HepG2 (cell line): ENCODE results near the gene MYO1B. TPM values are rescaled to one million over a fixed set of nuclear protein-coding genes. Genes with fewer than 3 reads are reported as not detected.

Experiments used
- ATAC-seq: fragments of 200-7000 bp; cut with Tn5 transposase; 3 replicates; pipeline ENCODE4 v1.9.1; 2020; ENCODE audit warnings: mild to moderate bottlenecking, moderate library complexity
- BruUV-seq: library from RNA; stranded (reverse); fragments of 400-500 nt; replicated peaks from 2 replicates; lab custom pipeline; 2021; lab: Mats Ljungman, UMichigan
- CTCF ChIA-PET: fragments of 300-600 bp; formaldehyde crosslinking; extraction: SDS; loops from one replicate; lab custom pipeline; 2021; ENCODE audit warnings: low total read pairs, inconsistent platforms, low intra/inter-chr PET ratio; lab: Yijun Ruan, JAX
- POLR2A ChIA-PET: fragments of 350-600 bp; sonication (Branson Sonifier 250); formaldehyde crosslinking; loops from one replicate; lab custom pipeline; 2020; ENCODE audit warnings: antibody characterized with exemption, inconsistent platforms; lab: Yijun Ruan, JAX
- DNase-seq: peaks from one replicate; pipeline ENCODE4 v3.0.0-alpha.2; 2015; ENCODE audit warnings: low spot score
- FAIRE-seq: peaks from 3 replicates; lab custom pipeline; 2011; peaks lifted over from hg19 to GRCh38; lab: Jason Lieb, UNC
- H2AFZ ChIP-seq: one replicate; pipeline ENCODE4 v1.6.1; 2011; ENCODE audit warnings: low read length, inconsistent platforms
- H3K27ac ChIP-seq: fragments of 300-600 bp; 3 replicates; pipeline ENCODE4 v1.8.0; 2011; ENCODE audit warnings: mixed run types, mild to moderate bottlenecking, mixed read lengths, low read length, inconsistent platforms; ENCODE audit not compliant: insufficient read depth; ENCODE audit errors: extremely low read length
- H3K27me3 ChIP-seq, 2 experiments: fragments of 200-600 bp in 1 of 2; 2 replicates in 1 of 2; 3 replicates in 1 of 2; pipeline versions ENCODE4 v1.6.0 to v1.8.0; 2011; ENCODE audit warnings: low read length in 2 of 2, mild to moderate bottlenecking in 2 of 2, moderate library complexity in 2 of 2, inconsistent platforms in 1 of 2; ENCODE audit not compliant: insufficient read depth in 2 of 2, control insufficient read depth in 1 of 2
- H3K36me3 ChIP-seq, 2 experiments: fragments of 200-600 bp in 1 of 2; replicated peaks in 1 of 2; 2 replicates in 1 of 2; 3 replicates in 1 of 2; pipeline versions ENCODE4 v1.5.1 to v1.8.0; 2011; ENCODE audit warnings: low read length in 2 of 2, inconsistent platforms in 1 of 2; ENCODE audit not compliant: insufficient read depth in 2 of 2, control insufficient read depth in 1 of 2
- H3K4me1 ChIP-seq: 2 replicates; pipeline ENCODE4 v1.5.1; 2012; ENCODE audit warnings: low read length, inconsistent platforms; ENCODE audit not compliant: insufficient read depth
- H3K4me2 ChIP-seq: 2 replicates; pipeline ENCODE4 v1.6.0; 2011; ENCODE audit warnings: low read depth, low read length, inconsistent platforms
- H3K4me3 ChIP-seq, 3 experiments: fragments of 200-600 bp in 1 of 3; sonication (generic), shearing (Covaris generic) in 1 of 3; replicated peaks in 1 of 3; 2 replicates each; pipeline ENCODE4 v1.5.1; 2011 to 2016; ENCODE audit warnings: low read length in 3 of 3, inconsistent platforms in 2 of 3, low read depth in 2 of 3, mild to moderate bottlenecking in 2 of 3, control low read depth in 1 of 3, mixed read lengths in 1 of 3; ENCODE audit not compliant: insufficient read depth in 1 of 3
- H3K79me2 ChIP-seq: one replicate; pipeline ENCODE4 v1.6.1; 2011; ENCODE audit warnings: low read length, inconsistent platforms; ENCODE audit not compliant: insufficient read depth
- H3K9ac ChIP-seq: 2 replicates; pipeline ENCODE4 v1.6.0; 2011; ENCODE audit warnings: mild to moderate bottlenecking, low read depth, low read length, inconsistent platforms; ENCODE audit not compliant: insufficient read depth
- H3K9me3 ChIP-seq: 2 replicates; pipeline ENCODE4 v1.5.1; 2012; ENCODE audit warnings: mild to moderate bottlenecking, low read length
- H4K20me1 ChIP-seq: 2 replicates; pipeline ENCODE4 v1.6.0; 2011; ENCODE audit warnings: inconsistent platforms, mild to moderate bottlenecking, low read length, moderate library complexity; ENCODE audit not compliant: insufficient read depth
- ARID3A ChIP-seq: IDR thresholded peaks from 2 replicates; pipeline ENCODE4 v1.6.1; 2012; ENCODE audit warnings: low read depth, low read length, improper control_type of control experiment
- CBFB ChIP-seq: sonication (generic); formaldehyde crosslinking; IDR thresholded peaks from 2 replicates; pipeline ENCODE4 v1.4.0; 2020; ENCODE audit warnings: missing genetic modification reagents
- CREB3 ChIP-seq: sonication (generic); formaldehyde crosslinking; IDR thresholded peaks from 2 replicates; pipeline ENCODE4 v1.5.0; 2020; ENCODE audit warnings: missing genetic modification reagents
- CREM ChIP-seq, 2 experiments: sonication (generic) in 1 of 2; formaldehyde crosslinking in 1 of 2; IDR thresholded peaks; 2 replicates each; pipeline versions ENCODE4 v1.4.0 to v1.6.1; 2016 to 2020; ENCODE audit warnings: antibody characterized with exemption in 1 of 2, mild to moderate bottlenecking in 1 of 2, missing genetic modification reagents in 1 of 2
- EHMT2 ChIP-seq: fragments of 200-600 bp; sonication (generic); IDR thresholded peaks from 2 replicates; pipeline ENCODE4 v1.7.0; 2017; ENCODE audit warnings: antibody characterized with exemption, low read depth, low read length, borderline replicate concordance
- KLF16 ChIP-seq, 2 experiments: sonication (generic) in 1 of 2; formaldehyde crosslinking in 1 of 2; IDR thresholded peaks; 2 replicates each; pipeline versions ENCODE4 v1.6.1 to v1.8.0; 2016 to 2023; ENCODE audit warnings: missing genetic modification reagents in 2 of 2, missing compliant biosample characterization in 1 of 2
- KLF9 ChIP-seq: IDR thresholded peaks from 2 replicates; pipeline ENCODE4 v1.6.1; 2016; ENCODE audit warnings: low read depth
- MXI1 ChIP-seq: IDR thresholded peaks from 3 replicates; pipeline ENCODE4 v1.6.1; 2012; ENCODE audit warnings: low read depth, low read length, inconsistent platforms, borderline replicate concordance
- RAD51 ChIP-seq: fragments of 450-650 bp; IDR thresholded peaks from 2 replicates; pipeline ENCODE4 v1.6.1; 2016; ENCODE audit warnings: borderline replicate concordance
- RNF2 ChIP-seq: fragments of 450-650 bp; conservative IDR thresholded peaks from 2 replicates; pipeline ENCODE4 v1.6.1; 2016; ENCODE audit warnings: low read depth
- ZBTB34 ChIP-seq: sonication (generic); formaldehyde crosslinking; IDR thresholded peaks from 2 replicates; pipeline ENCODE4 v1.8.0; 2022; ENCODE audit warnings: mild to moderate bottlenecking, missing genetic modification reagents
- ZKSCAN8 ChIP-seq: IDR thresholded peaks from 2 replicates; pipeline ENCODE4 v1.6.1; 2016; ENCODE audit warnings: borderline replicate concordance, missing genetic modification reagents, missing compliant biosample characterization
- ZNF510 ChIP-seq: sonication (generic); formaldehyde crosslinking; IDR thresholded peaks from 2 replicates; pipeline ENCODE4 v1.4.0; 2020; ENCODE audit warnings: low read depth, mild to moderate bottlenecking, missing genetic modification reagents
- ZNF609 ChIP-seq: sonication (generic); formaldehyde crosslinking; IDR thresholded peaks from 2 replicates; pipeline ENCODE4 v1.4.0; 2020; ENCODE audit warnings: mild to moderate bottlenecking, missing genetic modification reagents, borderline replicate concordance
- ZNF614 ChIP-seq: IDR thresholded peaks from 2 replicates; pipeline ENCODE4 v1.6.1; 2018; ENCODE audit warnings: missing biosample characterization, missing genetic modification reagents, inconsistent platforms, borderline replicate concordance
- ZNF773 ChIP-seq: sonication (generic); formaldehyde crosslinking; IDR thresholded peaks from 2 replicates; pipeline ENCODE4 v1.4.0; 2020; ENCODE audit warnings: missing genetic modification reagents, borderline replicate concordance
- WGBS: methylation state at CpG from one replicate; pipeline ENCODE4 v1.1.6; 2017; ENCODE audit warnings: low lambda C conversion rate; 5-methylcytosine and 5-hydroxymethylcytosine counted together
- in situ Hi-C: cut with HindIII; loops from 2 replicates; pipeline ENCODE4 v1.10.0; 2017; ENCODE audit warnings: low pct_unique_long_range_greater_than_20kb; ENCODE audit not compliant: extremely low pct_ligation_motif_present
- intact Hi-C: fragments of 100-400 bp; cut with micrococcal nuclease; formaldehyde crosslinking; loops from one replicate; pipeline ENCODE4 v1.10.0; 2022; ENCODE audit not compliant: unreplicated experiment
- polyA plus RNA-seq, 8 experiments: library from polyadenylated mRNA; depleted of rRNA in 3 of 8; stranded (reverse) in 7 of 8; unstranded in 1 of 8; fragments of >200 nt; fragmentation: Illumina TruSeq in 4 of 8; extraction: Trizol in 4 of 8; gene quantifications; 2 replicates each; pipeline versions ENCODE4 v1.2.1 to v1.2.3, GENCODE V29; 2011 to 2016; ENCODE audit warnings: low read depth in 4 of 8, missing spikeins in 1 of 8, mixed read lengths in 1 of 8; ENCODE audit not compliant: insufficient read depth in 1 of 8
- total RNA-seq, 5 experiments: library from RNA; depleted of rRNA; stranded (reverse); fragments of >200 nt; fragmentation: Illumina TruSeq; extraction: Trizol; gene quantifications; 2 replicates each; pipeline ENCODE4 v1.2.3, GENCODE V29; 2016; ENCODE audit warnings: low read depth in 1 of 5

The MYO1B gene
- total and polyA plus RNA-seq, 2 of the 13 experiments (the other 11 are each of a cell fraction or from before 2014, with no cell fraction given) = 36.9 to 89.8 TPM

- DNase-seq (peak; percentile 87), ATAC-seq (peak; percentile 83), FAIRE-seq (no peak)
- no peak overlapping the region for H3K4me3 ChIP-seq
- no peak overlapping the region for H3K4me2 ChIP-seq
- POLR2A ChIA-PET = no interaction called here
- CTCF ChIA-PET = no interaction called here
- H3K27ac ChIP-seq = peak overlapping the region; percentile 42
- no peak overlapping the region for H3K9ac ChIP-seq
- H3K27me3 ChIP-seq = no peaks in the 10 kb centered on the region
- no peaks in the 10 kb centered on the region for H3K79me2 ChIP-seq
- in situ Hi-C loops (loop anchor here (10.0 kb wide), 1 partner anchor 138 kb away; the partner anchor contains the start of gene MYO1B), intact Hi-C loops (no loop called here)
- no peak overlapping the region for H2AFZ ChIP-seq
- no TSS peak for BruUV-seq
- 10% methylated on average over 1 of the region's 1 CpG for WGBS
- no peaks in the 10 kb centered on the region for H3K9me3 ChIP-seq
- peaks cover 43% of the 10 kb centered on the region for H3K4me1 ChIP-seq
- peaks cover 18 to 45% of the 10 kb centered on the region in 2 experiments for H3K36me3 ChIP-seq
- 0 out of 2 replicates have a peak, but pooled peaks cover 2% of the 10 kb centered on the region for H4K20me1 ChIP-seq
- TF ChIP-seq ZNF609 (CRISPR knock-in tag) (0 out of 2 replicates have a peak, but pooled peaks have one; percentile 34), CBFB (CRISPR knock-in tag) (no peak), CREB3 (CRISPR knock-in tag) (no peak), EHMT2 (no peak), ZKSCAN8 (CRISPR knock-in tag) (peak; percentile 67; the same call in 1 of the 2 replicates), ZNF614 (peak; percentile 60; the same call in 1 of the 2 replicates), CREM (IDR thresholded peaks at IDR 0.05) (0 out of 2 replicates have a peak, but pooled peaks have one; percentile 37), CREM (CRISPR knock-in tag; IDR thresholded peaks at IDR 0.05) (no peak), MXI1 (peak; percentile 66; the same call in 1 of the 3 replicates), ARID3A (peak; percentile 77), KLF16 (CRISPR knock-in tag; IDR thresholded peaks at IDR 0.05) (peak in 1 of 2 experiments; percentile 41; a peak in 1 of 4 replicates), RNF2 (no peak), ZBTB34 (CRISPR knock-in tag) (no peak), KLF9 (no peak), ZNF773 (CRISPR knock-in tag) (no peak), ZNF510 (CRISPR knock-in tag) (0 out of 2 replicates have a peak, but pooled peaks have one; percentile 62), RAD51 (no peak)
These were observed 137.6 kb downstream of the MYO1B start for GRCh38 chr2:191382801-191383200.
